SK-N-SH (cell line): Measurements from ENCODE around the gene BAG3. TPM values are rescaled to one million over a fixed set of nuclear protein-coding genes. Genes with fewer than 3 reads are reported as not detected.

Experiments
- CTCF ChIA-PET: fragments of 300-600, 350-600 bp; formaldehyde crosslinking; extraction: SDS; loops from one replicate; lab custom pipeline; 2021; lab: Yijun Ruan, JAX
- POLR2A ChIA-PET: fragments of 350-600 bp; sonication (Branson Sonifier 250); formaldehyde crosslinking; extraction: SDS; loops from one replicate; lab custom pipeline; 2020; ENCODE audit warnings: antibody characterized with exemption, inconsistent platforms; lab: Yijun Ruan, JAX
- DNase-seq: peaks from one replicate; pipeline ENCODE4 v3.0.0; 2012
- H2AFZ ChIP-seq: fragments of 200-600 bp; sonication (generic); 2 replicates; pipeline ENCODE4 v1.8.1; 2016; ENCODE audit warnings: antibody characterized with exemption, mild to moderate bottlenecking, low read depth
- H3F3A ChIP-seq: fragments of 200-600 bp; sonication (generic); replicated peaks from 2 replicates; pipeline ENCODE3; 2016; ENCODE audit warnings: antibody characterized with exemption, mild to moderate bottlenecking; ENCODE audit not compliant: insufficient read depth
- H3K27ac ChIP-seq, 2 experiments: fragments of 200-500 bp in 1 of 2; fragments of 200-600 bp in 1 of 2; sonication (Bioruptor generic) in 1 of 2; sonication (generic), shearing (Covaris generic) in 1 of 2; 2 replicates each; pipeline versions ENCODE4 v1.5.1 to v1.6.1; 2014 to 2016; ENCODE audit warnings: low read depth in 2 of 2, inconsistent platforms in 1 of 2, low read length in 1 of 2, mild to moderate bottlenecking in 1 of 2, mixed read lengths in 1 of 2
- H3K27me3 ChIP-seq: fragments of 200-600 bp; sonication (generic), shearing (Covaris generic); 2 replicates; pipeline ENCODE4 v1.6.1; 2016; ENCODE audit warnings: mixed run types; ENCODE audit not compliant: insufficient read depth
- H3K36me3 ChIP-seq, 2 experiments: fragments of 200-500 bp in 1 of 2; fragments of 200-600 bp in 1 of 2; sonication (Bioruptor generic) in 1 of 2; sonication (generic) in 1 of 2; replicated peaks in 1 of 2; 2 replicates each; pipeline versions ENCODE3 to v1.5.1; 2014 to 2016; ENCODE audit warnings: low read length in 1 of 2, mild to moderate bottlenecking in 1 of 2; ENCODE audit not compliant: insufficient read depth in 2 of 2, control insufficient read depth in 1 of 2
- H3K4me1 ChIP-seq, 2 experiments: fragments of 200-500 bp in 1 of 2; fragments of 200-600 bp in 1 of 2; sonication (Bioruptor generic) in 1 of 2; sonication (generic), shearing (Covaris generic) in 1 of 2; 2 replicates each; pipeline versions ENCODE4 v1.5.1 to v1.6.1; 2014 to 2016; ENCODE audit warnings: low read depth in 1 of 2, low read length in 1 of 2, mixed run types in 1 of 2; ENCODE audit not compliant: insufficient read depth in 2 of 2, control insufficient read depth in 1 of 2
- H3K4me2 ChIP-seq: fragments of 200-600 bp; sonication (generic), shearing (Covaris generic); 2 replicates; pipeline ENCODE4 v1.6.1; 2017; ENCODE audit warnings: mixed run types
- H3K4me3 ChIP-seq, 2 experiments: fragments of 200-500 bp in 1 of 2; fragments of 200-600 bp in 1 of 2; sonication (Bioruptor generic) in 1 of 2; sonication (generic), shearing (Covaris generic) in 1 of 2; 2 replicates each; pipeline versions ENCODE4 v1.5.1 to v1.8.1; 2014 to 2016; ENCODE audit warnings: low read depth in 2 of 2, inconsistent platforms in 1 of 2, low read length in 1 of 2, mild to moderate bottlenecking in 1 of 2, mixed read lengths in 1 of 2, moderate library complexity in 1 of 2
- H3K79me2 ChIP-seq: fragments of 200-600 bp; sonication (generic); 2 replicates; pipeline ENCODE4 v1.8.1; 2017; ENCODE audit warnings: mild to moderate bottlenecking; ENCODE audit not compliant: insufficient read depth
- H3K9ac ChIP-seq: fragments of 200-600 bp; sonication (generic); 2 replicates; pipeline ENCODE4 v1.6.1; 2017; ENCODE audit warnings: mixed run types
- H3K9me2 ChIP-seq: fragments of 200-600 bp; sonication (generic); 2 replicates; pipeline ENCODE4 v1.6.1; 2017; ENCODE audit warnings: mixed run types
- H3K9me3 ChIP-seq: fragments of 200-600 bp; sonication (generic); 2 replicates; pipeline ENCODE4 v1.6.1; 2017; ENCODE audit warnings: mixed run types, mild to moderate bottlenecking, moderate library complexity
- H4K20me1 ChIP-seq: fragments of 200-600 bp; sonication (generic); 2 replicates; pipeline ENCODE4 v1.6.1; 2017; ENCODE audit warnings: mild to moderate bottlenecking, mixed run types; ENCODE audit not compliant: insufficient read depth
- CHD2 ChIP-seq: fragments of 150-350 bp; IDR thresholded peaks from 2 replicates; pipeline ENCODE4 v1.6.1; 2018; ENCODE audit warnings: low read length; ENCODE audit not compliant: partially characterized antibody
- EP300 ChIP-seq, 2 experiments: IDR thresholded peaks; 2 replicates each; pipeline versions ENCODE4 v1.4.0 to v1.6.1; 2012; ENCODE audit warnings: borderline replicate concordance in 1 of 2, low read depth in 1 of 2, low read length in 1 of 2
- MXI1 ChIP-seq: IDR thresholded peaks from 2 replicates; pipeline ENCODE4 v1.6.1; 2012; ENCODE audit warnings: mild to moderate bottlenecking, low read depth, low read length, improper control_type of control experiment
- NRF1 ChIP-seq: IDR thresholded peaks from 2 replicates; pipeline ENCODE4 v1.6.1; 2012; ENCODE audit warnings: low read depth, mild to moderate bottlenecking, low read length
- RAD21 ChIP-seq: IDR thresholded peaks from 2 replicates; pipeline ENCODE4 v1.6.1; 2012; ENCODE audit warnings: mild to moderate bottlenecking, low read length
- RFX5 ChIP-seq: IDR thresholded peaks from 2 replicates; pipeline ENCODE4 v1.6.1; 2012; ENCODE audit warnings: mild to moderate bottlenecking, improper control_type of control experiment, low read length
- SIN3A ChIP-seq: IDR thresholded peaks from 2 replicates; pipeline ENCODE4 v1.6.1; 2012; ENCODE audit warnings: low read depth, mild to moderate bottlenecking, low read length, moderate library complexity, borderline replicate concordance
- TAF1 ChIP-seq: IDR thresholded peaks from 2 replicates; pipeline ENCODE4 v1.6.1; 2012; ENCODE audit warnings: low read depth, mild to moderate bottlenecking, low read length, moderate library complexity, borderline replicate concordance
- WGBS: methylation state at CpG from one replicate; pipeline ENCODE4 v1.1.6; 2017; ENCODE audit warnings: low lambda C conversion rate; 5-methylcytosine and 5-hydroxymethylcytosine counted together
- polyA plus RNA-seq, 3 experiments: library from polyadenylated mRNA; depleted of rRNA; stranded (reverse); fragments of >200 nt; gene quantifications; 2 replicates each; pipeline ENCODE4 v1.2.3, GENCODE V29; 2012
- TF ChIP-seq, protein P1 (sequence below): IDR thresholded peaks from 2 replicates; pipeline ENCODE4 v1.4.0; 2012; ENCODE audit warnings: low read depth
- TF ChIP-seq, protein P2 (sequence below): IDR thresholded peaks from 2 replicates; pipeline ENCODE4 v1.6.1; 2012; ENCODE audit warnings: mild to moderate bottlenecking, low read depth, low read length, moderate library complexity
- TF ChIP-seq, protein P3 (sequence below): IDR thresholded peaks from 2 replicates; pipeline ENCODE4 v1.4.0; 2012; ENCODE audit warnings: low read depth, borderline replicate concordance
- TF ChIP-seq, protein P4 (sequence below): fragments of 150-350 bp; IDR thresholded peaks from 2 replicates; pipeline ENCODE4 v1.6.1; 2016; ENCODE audit warnings: mild to moderate bottlenecking, low read depth, low read length

The BAG3 gene
- polyA plus RNA-seq, 1 of the 3 experiments (the other 2 are of a cell fraction), result 9.2 TPM

DNA sequence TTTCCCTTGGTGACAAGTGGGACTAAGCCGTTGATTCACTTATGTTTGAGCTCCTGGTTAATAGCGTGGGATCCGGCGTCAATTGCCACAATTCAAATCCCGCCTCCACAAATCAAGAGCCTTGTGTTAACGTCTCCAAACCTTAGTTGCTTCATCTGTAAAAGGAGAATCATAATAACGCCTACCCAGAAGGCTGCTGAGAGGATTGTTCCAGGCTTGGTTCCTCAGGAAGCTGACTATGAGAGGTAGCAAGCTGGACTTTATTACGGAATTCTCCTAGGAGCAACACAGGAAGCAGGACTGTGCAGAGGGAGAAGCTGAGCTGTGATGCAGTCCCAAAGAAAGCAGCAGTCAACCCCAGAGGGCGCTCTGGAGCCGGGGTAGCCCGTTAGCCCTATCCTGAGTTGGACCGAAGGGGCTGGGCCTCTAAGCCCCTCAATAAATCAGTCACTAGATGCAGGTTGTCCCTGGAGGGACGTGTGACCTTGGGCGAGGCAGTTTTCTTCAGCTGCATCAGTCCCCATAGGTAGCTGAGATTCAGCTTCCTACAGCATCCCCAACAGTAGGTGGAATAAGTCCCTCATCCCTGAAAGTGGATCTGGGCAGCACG, 6.9 kb upstream of the BAG3 start:
- no peaks in the 10 kb centered on the region for H3K79me2 ChIP-seq
- POLR2A ChIA-PET, result interaction anchor here (0.6 kb wide), 1 partner anchor 456 kb away, joined by 3 read pairs; no protein-coding TSS in a partner anchor

More for the DNA sequence above, 6.9 kb upstream of the BAG3 start:
- WGBS, result 65% methylated on average over 14 of the region's 15 CpGs
- TF ChIP-seq EP300 (IDR thresholded peaks at IDR 0.05; ENCODE audit: borderline replicate concordance in 1 of 2, low read depth in 1 of 2, low read length in 1 of 2), result no peak
- no peak for TF ChIP-seq MXI1
- no peak for TF ChIP-seq TAF1
- TF ChIP-seq, protein P1, sequence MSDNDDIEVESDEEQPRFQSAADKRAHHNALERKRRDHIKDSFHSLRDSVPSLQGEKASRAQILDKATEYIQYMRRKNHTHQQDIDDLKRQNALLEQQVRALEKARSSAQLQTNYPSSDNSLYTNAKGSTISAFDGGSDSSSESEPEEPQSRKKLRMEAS, result no peak
- no peak for TF ChIP-seq RAD21
- no peak for TF ChIP-seq SIN3A
- no peak for TF ChIP-seq NRF1
- no peak for TF ChIP-seq CHD2
- TF ChIP-seq, protein P2, sequence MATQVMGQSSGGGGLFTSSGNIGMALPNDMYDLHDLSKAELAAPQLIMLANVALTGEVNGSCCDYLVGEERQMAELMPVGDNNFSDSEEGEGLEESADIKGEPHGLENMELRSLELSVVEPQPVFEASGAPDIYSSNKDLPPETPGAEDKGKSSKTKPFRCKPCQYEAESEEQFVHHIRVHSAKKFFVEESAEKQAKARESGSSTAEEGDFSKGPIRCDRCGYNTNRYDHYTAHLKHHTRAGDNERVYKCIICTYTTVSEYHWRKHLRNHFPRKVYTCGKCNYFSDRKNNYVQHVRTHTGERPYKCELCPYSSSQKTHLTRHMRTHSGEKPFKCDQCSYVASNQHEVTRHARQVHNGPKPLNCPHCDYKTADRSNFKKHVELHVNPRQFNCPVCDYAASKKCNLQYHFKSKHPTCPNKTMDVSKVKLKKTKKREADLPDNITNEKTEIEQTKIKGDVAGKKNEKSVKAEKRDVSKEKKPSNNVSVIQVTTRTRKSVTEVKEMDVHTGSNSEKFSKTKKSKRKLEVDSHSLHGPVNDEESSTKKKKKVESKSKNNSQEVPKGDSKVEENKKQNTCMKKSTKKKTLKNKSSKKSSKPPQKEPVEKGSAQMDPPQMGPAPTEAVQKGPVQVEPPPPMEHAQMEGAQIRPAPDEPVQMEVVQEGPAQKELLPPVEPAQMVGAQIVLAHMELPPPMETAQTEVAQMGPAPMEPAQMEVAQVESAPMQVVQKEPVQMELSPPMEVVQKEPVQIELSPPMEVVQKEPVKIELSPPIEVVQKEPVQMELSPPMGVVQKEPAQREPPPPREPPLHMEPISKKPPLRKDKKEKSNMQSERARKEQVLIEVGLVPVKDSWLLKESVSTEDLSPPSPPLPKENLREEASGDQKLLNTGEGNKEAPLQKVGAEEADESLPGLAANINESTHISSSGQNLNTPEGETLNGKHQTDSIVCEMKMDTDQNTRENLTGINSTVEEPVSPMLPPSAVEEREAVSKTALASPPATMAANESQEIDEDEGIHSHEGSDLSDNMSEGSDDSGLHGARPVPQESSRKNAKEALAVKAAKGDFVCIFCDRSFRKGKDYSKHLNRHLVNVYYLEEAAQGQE, result no peak
- TF ChIP-seq, protein P3, sequence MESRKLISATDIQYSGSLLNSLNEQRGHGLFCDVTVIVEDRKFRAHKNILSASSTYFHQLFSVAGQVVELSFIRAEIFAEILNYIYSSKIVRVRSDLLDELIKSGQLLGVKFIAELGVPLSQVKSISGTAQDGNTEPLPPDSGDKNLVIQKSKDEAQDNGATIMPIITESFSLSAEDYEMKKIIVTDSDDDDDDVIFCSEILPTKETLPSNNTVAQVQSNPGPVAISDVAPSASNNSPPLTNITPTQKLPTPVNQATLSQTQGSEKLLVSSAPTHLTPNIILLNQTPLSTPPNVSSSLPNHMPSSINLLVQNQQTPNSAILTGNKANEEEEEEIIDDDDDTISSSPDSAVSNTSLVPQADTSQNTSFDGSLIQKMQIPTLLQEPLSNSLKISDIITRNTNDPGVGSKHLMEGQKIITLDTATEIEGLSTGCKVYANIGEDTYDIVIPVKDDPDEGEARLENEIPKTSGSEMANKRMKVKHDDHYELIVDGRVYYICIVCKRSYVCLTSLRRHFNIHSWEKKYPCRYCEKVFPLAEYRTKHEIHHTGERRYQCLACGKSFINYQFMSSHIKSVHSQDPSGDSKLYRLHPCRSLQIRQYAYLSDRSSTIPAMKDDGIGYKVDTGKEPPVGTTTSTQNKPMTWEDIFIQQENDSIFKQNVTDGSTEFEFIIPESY, result no peak
- TF ChIP-seq, protein P4, sequence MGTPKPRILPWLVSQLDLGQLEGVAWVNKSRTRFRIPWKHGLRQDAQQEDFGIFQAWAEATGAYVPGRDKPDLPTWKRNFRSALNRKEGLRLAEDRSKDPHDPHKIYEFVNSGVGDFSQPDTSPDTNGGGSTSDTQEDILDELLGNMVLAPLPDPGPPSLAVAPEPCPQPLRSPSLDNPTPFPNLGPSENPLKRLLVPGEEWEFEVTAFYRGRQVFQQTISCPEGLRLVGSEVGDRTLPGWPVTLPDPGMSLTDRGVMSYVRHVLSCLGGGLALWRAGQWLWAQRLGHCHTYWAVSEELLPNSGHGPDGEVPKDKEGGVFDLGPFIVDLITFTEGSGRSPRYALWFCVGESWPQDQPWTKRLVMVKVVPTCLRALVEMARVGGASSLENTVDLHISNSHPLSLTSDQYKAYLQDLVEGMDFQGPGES, result no peak
- no peak for TF ChIP-seq RFX5
- TF ChIP-seq, all 33 proteins: peak for 0
- no peaks in the 10 kb centered on the region for H3K9me3 ChIP-seq
- no peaks in the 10 kb centered on the region for H3K27me3 ChIP-seq
- no peak overlapping the region for H2AFZ ChIP-seq
- H3K9me2 ChIP-seq, result no peaks in the 10 kb centered on the region
- H3F3A ChIP-seq, result no peaks in the 10 kb centered on the region
- no peak for DNase-seq
- H3K27ac ChIP-seq, result no peak overlapping the region
- no peak overlapping the region for H3K4me2 ChIP-seq
- no peak overlapping the region for H3K4me3 ChIP-seq
- no peaks in the 10 kb centered on the region for H3K4me1 ChIP-seq
- no peaks in the 10 kb centered on the region for H4K20me1 ChIP-seq
- H3K9ac ChIP-seq, result no peak overlapping the region
- CTCF ChIA-PET, result interaction anchor here (0.9 to 1.3 kb wide), 3 partner anchors 22 to 47 kb away, joined by 3 read pairs; no protein-coding TSS in a partner anchor
- no peaks in the 10 kb centered on the region for H3K36me3 ChIP-seq
